RKO (cell line): ENCODE results near the gene NKPD1.
"Not testable (repeated sequence)": the region's sequence is repeated elsewhere in the genome, so short reads cannot be mapped to it uniquely, and the experiment has no call there.

Experiments
- DNase-seq: peaks from one replicate; pipeline ENCODE4 v3.0.0-alpha.2; 2016; ENCODE audit warnings: low spot score

Gene NKPD1

GRCh38 chr19:45139286-45140143 lies 21.3 kb downstream of the NKPD1 start:
- no peak for DNase-seq

- no peak for DNase-seq
Measured at GRCh38 chr19:45138303-45138751, 22.5 kb downstream of the NKPD1 start.

- no peak for DNase-seq
Measured at GRCh38 chr19:45137179-45137761, 23.5 kb downstream of the NKPD1 start.

GRCh38 chr19:45136507-45137178 lies 24.1 kb downstream of the NKPD1 start:
- no peak for DNase-seq

GRCh38 chr19:45135176-45135885 lies 25.5 kb downstream of the NKPD1 start:
- no peak for DNase-seq

- no peak for DNase-seq
Measured at GRCh38 chr19:45133661-45134060, 27.1 kb downstream of the NKPD1 start.

GRCh38 chr19:45130888-45131615 lies 29.7 kb downstream of the NKPD1 start:
- no peak for DNase-seq

- no peak for DNase-seq
Measured at GRCh38 chr19:45130236-45130635, 30.5 kb downstream of the NKPD1 start.

GRCh38 chr19:45128806-45129205 lies 32.0 kb downstream of the NKPD1 start:
- no peak for DNase-seq

- no peak for DNase-seq
Measured at GRCh38 chr19:45128146-45128545, 32.6 kb downstream of the NKPD1 start.

- DNase-seq: no peak
Measured at GRCh38 chr19:45126654-45127053, 34.1 kb downstream of the NKPD1 start.

GRCh38 chr19:45125975-45126493 lies 34.7 kb downstream of the NKPD1 start:
- peak; percentile 53 for DNase-seq

GRCh38 chr19:45125360-45125759 lies 35.4 kb downstream of the NKPD1 start:
- DNase-seq: no peak

- DNase-seq: no peak
Measured at GRCh38 chr19:45124021-45124420, 36.8 kb downstream of the NKPD1 start.

- DNase-seq: no peak
Measured at GRCh38 chr19:45123440-45123850, 37.3 kb downstream of the NKPD1 start.

GRCh38 chr19:45122832-45123231 lies 38.0 kb downstream of the NKPD1 start:
- DNase-seq: no peak

GRCh38 chr19:45121827-45122345 lies 38.9 kb downstream of the NKPD1 start:
- DNase-seq: no peak

- DNase-seq: no peak
Measured at GRCh38 chr19:45119582-45119981, 41.2 kb downstream of the NKPD1 start.

- not testable (repeated sequence) for DNase-seq
Measured at GRCh38 chr19:45118591-45119355, 42.0 kb downstream of the NKPD1 start.

GRCh38 chr19:45118106-45118505 lies 42.7 kb downstream of the NKPD1 start:
- no peak for DNase-seq
